CD4-positive, alpha-beta T cell treated with Interleukin-15 for 4 hours (primary cell): ENCODE data around the gene USP20.

Experiments
- DNase-seq: peaks from one replicate; pipeline ENCODE4 v3.0.0-alpha.2; 2020; ENCODE audit warnings: low spot score

The USP20 gene

DNA sequence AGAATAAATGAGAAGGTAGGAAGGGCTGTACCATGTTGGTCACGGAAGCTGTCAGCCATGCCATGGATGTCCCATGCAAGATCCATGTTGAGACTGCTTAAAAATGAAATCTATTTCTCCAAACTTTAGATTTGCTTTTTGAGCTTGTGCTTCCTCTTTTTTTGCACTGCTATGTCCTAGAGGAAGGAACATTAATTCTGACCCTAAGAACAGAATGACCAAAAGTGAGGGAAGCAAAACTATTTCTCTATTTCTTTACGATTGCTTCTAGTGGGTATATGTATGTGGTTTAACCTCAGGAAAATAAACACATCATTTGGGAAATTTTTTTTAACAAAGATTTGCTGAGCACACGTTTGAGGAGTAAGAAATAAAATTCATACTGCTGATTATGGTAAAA is 84.6 kb downstream of the USP20 start:
- no peak for DNase-seq

DNA sequence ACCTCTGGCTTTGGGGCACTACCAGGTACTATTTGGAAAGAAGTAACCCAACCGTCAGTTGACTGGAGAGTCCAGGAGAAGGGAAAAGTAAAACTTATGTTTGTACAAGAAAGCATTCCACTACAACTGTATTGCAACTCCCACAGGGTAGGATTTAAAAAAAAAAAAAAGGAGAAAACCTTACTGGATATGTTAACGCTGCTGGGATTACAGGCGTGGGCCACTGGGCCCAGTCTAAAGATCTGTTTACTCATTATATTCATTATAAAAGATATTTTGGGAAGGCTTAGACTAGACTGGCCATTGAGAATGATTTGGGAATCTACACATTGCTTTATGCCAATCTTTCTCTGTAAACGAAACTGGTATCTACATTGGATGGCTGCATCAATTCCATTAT is 86.6 kb downstream of the USP20 start:
- no peak for DNase-seq

DNA sequence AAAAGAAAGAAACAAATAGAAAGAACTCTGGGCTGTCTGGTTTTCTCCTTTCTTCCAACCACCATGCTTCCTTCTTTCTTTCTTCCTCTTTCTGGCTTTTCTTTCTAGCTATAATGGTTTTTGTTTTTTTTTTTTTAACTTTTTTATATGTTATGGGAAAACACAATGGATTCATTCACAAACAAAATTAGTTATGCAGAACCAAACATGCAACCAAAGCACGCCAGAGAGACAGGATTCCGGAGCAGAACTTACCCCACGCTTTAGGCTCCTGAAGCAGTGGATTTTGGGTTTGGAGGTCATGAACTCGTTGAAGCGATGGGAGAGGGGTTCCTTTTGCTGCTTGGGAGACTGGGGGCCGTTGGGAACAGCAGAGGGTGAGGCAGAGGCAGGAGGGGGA is 88.3 kb downstream of the USP20 start:
- no peak for DNase-seq

DNA sequence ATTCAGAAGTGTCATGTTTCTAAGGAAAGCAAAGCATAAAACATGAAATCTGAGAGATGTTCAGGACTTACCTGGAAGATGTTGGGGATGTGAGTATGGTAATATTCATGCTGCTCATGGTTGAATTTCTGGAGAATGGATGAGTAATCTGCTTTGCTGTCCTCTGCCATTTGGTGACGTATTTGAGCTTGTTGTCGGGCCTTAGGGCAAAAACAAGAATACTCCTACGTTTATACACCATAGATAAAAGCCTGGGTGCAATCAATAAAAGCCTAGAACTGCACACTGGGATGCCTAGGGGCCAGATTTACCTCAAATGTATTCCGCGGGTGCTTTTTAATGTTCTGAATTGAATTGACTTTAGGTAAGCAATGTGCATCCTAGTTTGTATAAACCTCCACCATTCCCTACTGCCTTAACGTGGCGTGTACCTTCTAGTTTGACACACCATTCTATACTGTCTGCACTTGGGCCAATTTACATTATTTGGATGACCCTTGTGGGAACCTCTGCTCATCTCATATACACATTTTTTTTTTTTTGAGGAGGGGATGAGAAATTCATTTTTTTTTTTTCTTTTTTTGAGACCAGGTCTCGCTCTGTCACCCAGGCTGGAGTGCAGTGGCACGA is 94.4 kb downstream of the USP20 start:
- no peak for DNase-seq

DNA sequence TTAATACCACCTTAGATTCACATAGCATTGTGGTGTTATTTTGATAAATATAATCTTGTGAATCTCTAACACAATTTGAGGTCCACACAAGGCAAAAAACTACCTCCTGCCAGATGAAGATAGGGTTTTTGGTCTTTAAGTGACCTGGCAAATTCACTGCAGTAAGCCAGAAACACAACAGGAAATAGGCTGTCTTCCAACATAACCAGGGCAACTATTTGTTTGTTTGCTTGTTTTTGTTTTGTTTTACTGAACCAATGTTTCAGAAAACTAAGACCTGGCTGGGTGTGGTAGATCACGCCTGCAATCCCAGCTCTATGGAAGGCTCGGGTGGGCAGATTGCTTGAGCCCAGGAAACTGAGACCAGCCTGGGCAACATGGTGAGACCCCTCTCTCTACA is 95.5 kb downstream of the USP20 start:
- peak; percentile 28 for DNase-seq
